ENCODE results near the gene ZNF600.
"Not testable (repeated sequence)": the region's sequence is repeated elsewhere in the genome, so short reads cannot be mapped to it uniquely, and the experiment has no call there.

The ZNF600 gene

GRCh38 chr19:52786464-52787354 is at the start of gene ZNF600:
ZNF600 (minus strand) TSS chr19:52786791; CDS start chr19:52778888, 7,903 bp downstream.
- DNase-seq (ENCODE audit: low spot score), result peak; percentile 35

GRCh38 chr19:52834289-52834688 is 47.7 kb upstream of the ZNF600 start:
- not testable (repeated sequence) for DNase-seq (ENCODE audit: low spot score)

- not testable (repeated sequence) for DNase-seq (ENCODE audit: low spot score)
These were observed 47.0 kb upstream of the ZNF600 start for GRCh38 chr19:52833541-52833940.

- DNase-seq (ENCODE audit: low spot score), result not testable (repeated sequence)
These were observed 43.3 kb upstream of the ZNF600 start for GRCh38 chr19:52829866-52830265.

GRCh38 chr19:52825765-52826164 is 39.2 kb upstream of the ZNF600 start:
- DNase-seq (ENCODE audit: low spot score), result no peak

GRCh38 chr19:52823676-52824075 is 37.1 kb upstream of the ZNF600 start:
- DNase-seq (ENCODE audit: low spot score), result no peak

- DNase-seq (ENCODE audit: low spot score), result peak; percentile 51
These were observed 34.8 kb upstream of the ZNF600 start, which contains the start of gene ZNF28 for GRCh38 chr19:52821204-52821960. ZNF28 (minus strand) TSS chr19:52821633; CDS start chr19:52817958, 3,675 bp downstream.

- not testable (repeated sequence) for DNase-seq (ENCODE audit: low spot score)
These were observed 34.0 kb upstream of the ZNF600 start for GRCh38 chr19:52820472-52821203.

- no peak for DNase-seq (ENCODE audit: low spot score)
These were observed 23.2 kb upstream of the ZNF600 start for GRCh38 chr19:52809801-52810200.

GRCh38 chr19:52799950-52800640 is 13.5 kb upstream of the ZNF600 start:
- DNase-seq (ENCODE audit: low spot score), result not testable (repeated sequence)

GRCh38 chr19:52789440-52789839 is 2.8 kb upstream of the ZNF600 start:
- no peak for DNase-seq (ENCODE audit: low spot score)

GRCh38 chr19:52786078-52786463 is 520 bp downstream of the ZNF600 start:
- DNase-seq (ENCODE audit: low spot score), result no peak

GRCh38 chr19:52785506-52785905 is 1.1 kb downstream of the ZNF600 start:
- DNase-seq (ENCODE audit: low spot score), result no peak

GRCh38 chr19:52782864-52783263 is 3.7 kb downstream of the ZNF600 start:
- not testable (repeated sequence) for DNase-seq (ENCODE audit: low spot score)

- DNase-seq (ENCODE audit: low spot score), result no peak
These were observed 7.8 kb downstream of the ZNF600 start for GRCh38 chr19:52778811-52779210.

- DNase-seq (ENCODE audit: low spot score), result not testable (repeated sequence)
These were observed 30.1 kb downstream of the ZNF600 start for GRCh38 chr19:52756447-52756846.

- DNase-seq (ENCODE audit: low spot score), result no peak
These were observed 36.8 kb downstream of the ZNF600 start for GRCh38 chr19:52749780-52750179.

- peak; percentile 63 for DNase-seq (ENCODE audit: low spot score)
These were observed 38.1 kb downstream of the ZNF600 start for GRCh38 chr19:52748336-52748950.

GRCh38 chr19:52745919-52746318 is 40.7 kb downstream of the ZNF600 start:
- not testable (repeated sequence) for DNase-seq (ENCODE audit: low spot score)

GRCh38 chr19:52743091-52743490 is 43.5 kb downstream of the ZNF600 start:
- DNase-seq (ENCODE audit: low spot score), result no peak

- DNase-seq (ENCODE audit: low spot score), result no peak
These were observed 44.1 kb downstream of the ZNF600 start for GRCh38 chr19:52742516-52742915.
